GM18511 (cell line): ENCODE results near the gene SSH3.

Source experiments
- ATAC-seq: cut with Tn5 transposase; IDR thresholded peaks from one replicate; pipeline ENCODE4 v1.9.1; 2021; ENCODE audit warnings: mild to moderate bottlenecking, moderate library complexity; ENCODE audit not compliant: unreplicated experiment

The SSH3 gene

GRCh38 chr11:67344264-67344663, 40.9 kb downstream of the SSH3 start:
- ATAC-seq: no peak

GRCh38 chr11:67345247-67345919, 42.1 kb downstream of the SSH3 start:
- no peak for ATAC-seq

- ATAC-seq: no peak
Measured at GRCh38 chr11:67345920-67346819, 42.8 kb downstream of the SSH3 start.

- ATAC-seq: no peak
Measured at GRCh38 chr11:67347964-67348749, 44.8 kb downstream of the SSH3 start.

- no peak for ATAC-seq
Measured at GRCh38 chr11:67349036-67349435, 45.7 kb downstream of the SSH3 start.

GRCh38 chr11:67349457-67349856, 46.1 kb downstream of the SSH3 start:
- ATAC-seq: no peak

GRCh38 chr11:67349928-67350465, 46.7 kb downstream of the SSH3 start:
- no peak for ATAC-seq

- ATAC-seq: no peak
Measured at GRCh38 chr11:67351275-67352005, 48.1 kb downstream of the SSH3 start.

GRCh38 chr11:67352546-67353316, 49.4 kb downstream of the SSH3 start:
- ATAC-seq: peak; percentile 13

GRCh38 chr11:67353317-67354074, 50.2 kb downstream of the SSH3 start, which contains the start of gene POLD4:
POLD4 (minus strand) TSS chr11:67353546; CDS start chr11:67353399, 147 bp downstream.
- ATAC-seq: peak; percentile 79

GRCh38 chr11:67354075-67355022, 51.0 kb downstream of the SSH3 start:
- ATAC-seq: no peak

- no peak for ATAC-seq
Measured at GRCh38 chr11:67355023-67355793, 51.9 kb downstream of the SSH3 start.

- no peak for ATAC-seq
Measured at GRCh38 chr11:67355794-67356386, 52.6 kb downstream of the SSH3 start.

- ATAC-seq: no peak
Measured at GRCh38 chr11:67356387-67356863, 53.1 kb downstream of the SSH3 start.

GRCh38 chr11:67356864-67357561, 53.7 kb downstream of the SSH3 start:
- no peak for ATAC-seq
